Measurements from ENCODE around the gene SMAP1. TPM values are rescaled to one million over a fixed set of nuclear protein-coding genes. Genes with fewer than 3 reads are reported as not detected.

The SMAP1 gene
- polyA plus RNA-seq, 6 donors from 2014 or later: 13.0 to 16.6 (median 15.8) TPM

DNA sequence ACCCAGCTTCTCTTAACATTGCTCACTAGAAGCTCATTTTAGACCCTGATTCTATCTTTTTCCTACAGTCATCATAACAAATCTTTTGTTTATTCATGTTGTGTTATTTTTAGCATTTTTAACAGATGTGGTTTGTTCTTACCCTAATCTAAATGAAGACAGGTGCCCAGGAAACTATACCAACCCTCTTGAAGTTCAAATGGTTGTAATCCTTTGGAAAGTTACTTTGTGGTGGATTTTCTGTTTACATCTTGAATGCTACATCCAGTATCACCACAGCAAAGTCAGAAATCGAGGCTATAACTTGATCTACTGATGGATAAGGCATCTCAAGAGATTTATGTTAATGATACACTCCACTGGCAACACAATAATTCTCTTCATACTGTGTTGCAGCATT lies 26.2 kb downstream of the SMAP1 start:
- peak overlapping the region in 1 of 8 donors; percentile 13 for H3K4me3 Mint-ChIP-seq
- peaks cover 14 to 34% of the 10 kb centered on the region in 2 donors for H3K36me3 Mint-ChIP-seq
- H3K4me1 Mint-ChIP-seq: peaks cover 40 to 62% (median 58%) of the 10 kb centered on the region in 3 donors
- H3K27me3 Mint-ChIP-seq: no peaks in the 10 kb centered on the region
- no peak overlapping the region for H3K27ac Mint-ChIP-seq
- DNase-seq (no peak), ATAC-seq (ENCODE audit: low read depth in 2 of 2) (no peak)
- H3K9me3 Mint-ChIP-seq: peaks cover 6 to 29% (median 19%) of the 10 kb centered on the region in 7 donors

DNA sequence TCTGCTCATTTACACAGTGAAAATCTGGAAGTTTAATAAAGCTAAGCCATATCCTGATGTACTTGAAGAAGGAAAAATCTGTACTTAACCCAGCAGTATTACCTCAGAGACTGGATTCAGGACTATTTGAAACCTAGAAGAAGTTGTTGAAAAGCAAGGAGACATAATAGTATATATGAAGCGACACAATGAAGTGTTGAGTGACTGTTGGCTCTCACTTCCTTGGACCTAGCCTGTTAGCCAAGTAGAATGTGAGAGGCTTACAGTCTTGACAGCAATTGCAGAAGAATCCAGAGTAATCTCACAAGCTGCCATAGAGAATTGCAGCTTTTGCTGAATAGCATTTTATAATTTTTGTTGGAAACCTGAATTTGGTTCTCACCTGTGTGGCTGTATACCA lies 26.7 kb downstream of the SMAP1 start:
- DNase-seq (no peak), ATAC-seq (ENCODE audit: low read depth in 2 of 2) (no peak)
- Mint-ChIP-seq H3K9me3 (peaks cover 6 to 29% (median 19%) of the 10 kb centered on the region in 7 donors), H3K4me3 (no peak overlapping the region), H3K4me1 (peaks cover 44 to 62% (median 57%) of the 10 kb centered on the region in 3 donors), H3K36me3 (peaks cover 14 to 36% of the 10 kb centered on the region in 2 donors), H3K27ac (peak overlapping the region in 1 of 6 donors; percentile 61), H3K27me3 (no peaks in the 10 kb centered on the region)

- Mint-ChIP-seq H3K4me1 (peaks cover 40 to 61% (median 57%) of the 10 kb centered on the region in 3 donors), H3K36me3 (peaks cover 6 to 15% of the 10 kb centered on the region in 2 donors), H3K27me3 (no peaks in the 10 kb centered on the region), H3K27ac (peak overlapping the region in 3 of 6 donors; percentile 25 to 40 (median 28)), H3K4me3 (no peak overlapping the region), H3K9me3 (peaks cover 0 to 7% (median 2%) of the 10 kb centered on the region in 7 donors)
- DNase-seq (no peak), ATAC-seq (ENCODE audit: low read depth in 2 of 2) (no peak)
These were observed 33.5 kb downstream of the SMAP1 start for GRCh38 chr6:70700922-70701876.

DNA sequence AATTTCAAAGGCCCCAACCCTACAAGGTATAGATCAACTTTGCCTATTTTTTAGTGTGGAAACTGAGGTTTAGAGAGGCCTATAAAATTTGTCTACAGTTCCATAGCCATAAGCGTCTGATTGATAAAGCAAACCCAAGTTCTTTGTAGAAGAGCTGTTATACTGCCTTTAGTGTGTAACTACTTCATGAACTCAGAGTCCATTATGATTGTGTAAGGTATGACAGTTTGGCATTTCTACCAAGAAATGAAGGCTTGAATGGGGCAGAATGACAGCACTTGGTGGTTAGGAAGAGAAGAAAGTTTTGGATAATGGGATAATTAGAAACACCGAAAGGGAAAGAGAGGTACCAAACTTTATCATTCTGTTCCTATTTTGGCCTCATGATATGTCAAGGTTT lies 38.1 kb downstream of the SMAP1 start:
- Mint-ChIP-seq H3K4me3 (no peak overlapping the region), H3K4me1 (peaks cover 37 to 59% (median 44%) of the 10 kb centered on the region in 3 donors), H3K9me3 (no peaks in the 10 kb centered on the region), H3K36me3 (peaks cover 0 to 4% of the 10 kb centered on the region in 2 donors), H3K27ac (no peak overlapping the region), H3K27me3 (no peaks in the 10 kb centered on the region)
- DNase-seq (no peak), ATAC-seq (ENCODE audit: low read depth in 2 of 2) (no peak)

- no peaks in the 10 kb centered on the region for H3K9me3 Mint-ChIP-seq
- no peak overlapping the region for H3K4me3 Mint-ChIP-seq
- H3K27me3 Mint-ChIP-seq: no peaks in the 10 kb centered on the region
- H3K27ac Mint-ChIP-seq: no peak overlapping the region
- ATAC-seq (ENCODE audit: low read depth in 2 of 2): no peak
- H3K4me1 Mint-ChIP-seq: peaks cover 30 to 54% (median 39%) of the 10 kb centered on the region in 3 donors
- peaks cover 0 to 2% of the 10 kb centered on the region in 2 donors for H3K36me3 Mint-ChIP-seq
- DNase-seq: peak; percentile 45
These were observed 38.9 kb downstream of the SMAP1 start for GRCh38 chr6:70706491-70707123.

DNA sequence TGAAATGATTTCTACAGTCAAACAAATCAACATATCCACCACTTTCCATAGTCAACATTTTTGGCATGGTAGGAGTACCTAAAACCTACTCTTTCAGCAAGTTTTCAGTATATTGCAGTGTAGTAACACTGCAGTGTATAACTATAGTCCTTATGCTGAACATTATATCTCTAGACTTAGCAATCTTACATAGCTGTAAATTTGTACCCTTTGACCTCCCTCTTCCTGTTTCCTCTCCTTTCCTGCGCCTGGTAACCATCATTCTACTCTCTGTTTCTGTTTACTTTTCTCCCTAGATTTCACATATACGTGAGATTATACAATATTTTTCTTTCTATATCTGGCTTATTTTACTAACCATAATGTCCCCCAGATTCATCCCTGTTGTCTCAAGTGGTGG lies 40.2 kb downstream of the SMAP1 start:
- Mint-ChIP-seq H3K27me3 (no peaks in the 10 kb centered on the region), H3K4me1 (peaks cover 21 to 54% (median 35%) of the 10 kb centered on the region in 3 donors), H3K9me3 (peaks cover 0 to under 1% (median 0%) of the 10 kb centered on the region in 7 donors), H3K4me3 (peak overlapping the region in 1 of 8 donors; percentile 62), H3K36me3 (no peaks in the 10 kb centered on the region), H3K27ac (peak overlapping the region in 2 of 6 donors; percentile 8 to 71)
- ATAC-seq (ENCODE audit: low read depth in 2 of 2) (no peak), DNase-seq (no peak)

GRCh38 chr6:70708448-70708847 lies 40.8 kb downstream of the SMAP1 start:
- Mint-ChIP-seq H3K9me3 (peaks cover 0 to 5% (median under 1%) of the 10 kb centered on the region in 7 donors), H3K4me1 (peaks cover 27 to 55% (median 35%) of the 10 kb centered on the region in 3 donors), H3K27ac (peak overlapping the region in 1 of 6 donors; percentile 8), H3K27me3 (no peaks in the 10 kb centered on the region), H3K36me3 (no peaks in the 10 kb centered on the region), H3K4me3 (no peak overlapping the region)
- no peak for DNase-seq
- no peak for ATAC-seq (ENCODE audit: low read depth in 2 of 2)

DNA sequence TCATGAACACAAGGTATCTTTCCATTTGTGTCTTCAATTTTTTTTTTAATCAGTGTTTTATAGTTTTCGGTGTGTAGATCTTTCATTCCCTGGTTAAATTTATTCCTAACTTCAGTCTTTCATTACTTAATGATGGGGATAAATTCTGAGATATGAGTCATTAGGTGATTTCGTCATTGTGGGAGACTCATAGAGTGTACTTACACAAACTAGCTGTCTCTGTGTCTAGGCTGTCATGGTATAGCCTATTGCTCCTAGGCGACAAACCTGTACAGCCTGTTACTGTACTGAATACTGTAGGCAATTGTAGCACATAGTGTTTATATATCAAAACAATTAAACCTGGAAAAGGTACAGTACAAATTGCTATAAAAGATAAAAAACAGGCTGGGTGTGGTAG lies 42.1 kb downstream of the SMAP1 start:
- Mint-ChIP-seq H3K27me3 (no peaks in the 10 kb centered on the region), H3K4me1 (peaks cover 27 to 57% (median 32%) of the 10 kb centered on the region in 3 donors), H3K4me3 (no peak overlapping the region), H3K36me3 (peaks cover 6 to 10% of the 10 kb centered on the region in 2 donors), H3K27ac (no peak overlapping the region), H3K9me3 (peaks cover 5 to 17% (median 9%) of the 10 kb centered on the region in 7 donors)
- no peak for ATAC-seq (ENCODE audit: low read depth in 2 of 2)
- no peak for DNase-seq

GRCh38 chr6:70714716-70715257 lies 47.1 kb downstream of the SMAP1 start:
- ATAC-seq (ENCODE audit: low read depth in 2 of 2): no peak
- Mint-ChIP-seq H3K4me1 (peaks cover 31 to 59% (median 40%) of the 10 kb centered on the region in 3 donors), H3K27ac (no peak overlapping the region), H3K4me3 (no peak overlapping the region), H3K9me3 (peaks cover 9 to 37% (median 19%) of the 10 kb centered on the region in 7 donors), H3K27me3 (no peaks in the 10 kb centered on the region), H3K36me3 (peaks cover 18 to 19% of the 10 kb centered on the region in 2 donors)
- DNase-seq: no peak

DNA sequence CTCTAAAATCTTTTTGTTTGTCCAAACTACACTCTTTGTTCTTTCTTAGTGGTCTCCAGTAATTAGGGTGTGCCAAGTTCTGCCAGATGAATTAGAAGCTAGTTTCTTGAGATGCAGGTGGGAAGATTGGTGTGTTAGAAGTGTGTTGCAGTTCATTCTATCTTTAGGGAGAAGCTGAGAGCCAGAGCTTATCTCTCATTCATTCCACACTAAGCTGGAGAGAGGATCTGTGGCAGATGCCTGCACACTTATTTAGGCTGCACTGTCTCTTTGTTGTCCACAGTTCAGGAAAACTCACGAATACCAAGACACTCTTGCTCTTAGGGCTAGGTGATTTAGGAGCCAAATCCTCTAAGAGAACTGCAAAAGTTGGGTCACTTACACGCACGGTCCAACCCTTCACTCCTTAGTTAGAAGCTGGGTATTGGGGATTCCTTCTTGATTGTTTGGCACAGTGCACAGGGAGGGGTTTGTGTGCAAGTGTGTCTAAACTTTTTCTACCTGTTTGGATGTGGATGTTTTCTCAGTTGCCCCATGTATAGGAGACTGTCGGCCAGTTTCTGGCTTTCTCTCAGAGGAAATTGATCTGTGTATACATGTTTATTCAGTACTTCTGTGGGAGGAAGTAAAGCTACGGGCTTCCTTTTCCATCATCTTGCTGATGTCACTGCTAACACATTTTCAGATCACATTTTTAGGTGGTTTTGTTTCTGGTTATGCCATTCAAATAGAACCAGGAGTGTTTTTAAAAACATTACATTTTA lies 49.5 kb downstream of the SMAP1 start:
- Mint-ChIP-seq H3K4me3 (peak overlapping the region in 1 of 8 donors; percentile 4), H3K4me1 (peaks cover 35 to 52% (median 38%) of the 10 kb centered on the region in 3 donors)
- peak; percentile 34 for DNase-seq

GRCh38 chr6:70724524-70724923 lies 56.8 kb downstream of the SMAP1 start:
- Mint-ChIP-seq H3K27ac (peak overlapping the region in 1 of 6 donors; percentile 47), H3K4me1 (peaks cover 10 to 26% (median 19%) of the 10 kb centered on the region in 3 donors), H3K36me3 (peaks cover 0 to 2% of the 10 kb centered on the region in 2 donors), H3K9me3 (peaks cover 0 to under 1% (median 0%) of the 10 kb centered on the region in 7 donors), H3K27me3 (no peaks in the 10 kb centered on the region), H3K4me3 (peak overlapping the region in 1 of 8 donors; percentile 68)
- ATAC-seq (ENCODE audit: low read depth in 2 of 2) (no peak), DNase-seq (no peak)

More for the DNA sequence above, 49.5 kb downstream of the SMAP1 start:
- peak; percentile 82 to 83 for ATAC-seq (ENCODE audit: low read depth in 2 of 2)
- Mint-ChIP-seq H3K27me3 (no peaks in the 10 kb centered on the region), H3K9me3 (peaks cover 9 to 37% (median 19%) of the 10 kb centered on the region in 7 donors), H3K27ac (peak overlapping the region in 5 of 6 donors; percentile 1 to 69 (median 21)), H3K36me3 (peaks cover 18 to 19% of the 10 kb centered on the region in 2 donors)

GRCh38 chr6:70725817-70726415 lies 58.2 kb downstream of the SMAP1 start:
- H3K9me3 Mint-ChIP-seq: no peaks in the 10 kb centered on the region
- no peak overlapping the region for H3K4me3 Mint-ChIP-seq
- no peaks in the 10 kb centered on the region for H3K27me3 Mint-ChIP-seq
- H3K4me1 Mint-ChIP-seq: peaks cover 12 to 35% (median 21%) of the 10 kb centered on the region in 3 donors
- no peaks in the 10 kb centered on the region for H3K36me3 Mint-ChIP-seq
- DNase-seq: no peak
- H3K27ac Mint-ChIP-seq: peak overlapping the region in 2 of 6 donors; percentile 46 to 59
- ATAC-seq (ENCODE audit: low read depth in 2 of 2): no peak
